ENCODE data around the gene SHCBP1L.

The SHCBP1L gene

DNA sequence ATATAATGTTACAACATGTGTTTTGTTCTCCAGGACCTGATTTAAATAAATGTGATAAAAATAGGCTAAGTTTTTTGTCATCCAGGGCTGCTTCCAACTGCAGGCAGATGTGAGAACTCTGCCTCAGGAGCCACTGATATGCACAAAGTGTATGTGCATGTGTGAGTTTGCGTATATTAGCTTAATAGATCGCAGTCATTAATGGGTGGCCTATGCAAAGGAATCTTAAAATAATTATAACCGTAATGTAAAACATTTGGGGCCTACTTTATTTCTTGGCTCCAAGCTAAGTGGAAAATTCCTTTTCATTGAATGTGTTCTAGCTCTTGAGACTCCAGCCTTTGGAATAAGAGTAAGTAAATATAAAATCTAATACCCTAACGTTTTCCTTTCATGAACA, 97.1 kb downstream of the SHCBP1L start:
- POLR2A ChIA-PET = no interaction called here
- CTCF ChIA-PET = interaction anchor here (2.0 to 2.6 kb wide), 2 partner anchors 10 to 260 kb away, joined by 6 to 7 read pairs; no protein-coding TSS in a partner anchor
- DNase-seq (ENCODE audit: extremely low spot score) = no peak
- TF ChIP-seq, protein P1, sequence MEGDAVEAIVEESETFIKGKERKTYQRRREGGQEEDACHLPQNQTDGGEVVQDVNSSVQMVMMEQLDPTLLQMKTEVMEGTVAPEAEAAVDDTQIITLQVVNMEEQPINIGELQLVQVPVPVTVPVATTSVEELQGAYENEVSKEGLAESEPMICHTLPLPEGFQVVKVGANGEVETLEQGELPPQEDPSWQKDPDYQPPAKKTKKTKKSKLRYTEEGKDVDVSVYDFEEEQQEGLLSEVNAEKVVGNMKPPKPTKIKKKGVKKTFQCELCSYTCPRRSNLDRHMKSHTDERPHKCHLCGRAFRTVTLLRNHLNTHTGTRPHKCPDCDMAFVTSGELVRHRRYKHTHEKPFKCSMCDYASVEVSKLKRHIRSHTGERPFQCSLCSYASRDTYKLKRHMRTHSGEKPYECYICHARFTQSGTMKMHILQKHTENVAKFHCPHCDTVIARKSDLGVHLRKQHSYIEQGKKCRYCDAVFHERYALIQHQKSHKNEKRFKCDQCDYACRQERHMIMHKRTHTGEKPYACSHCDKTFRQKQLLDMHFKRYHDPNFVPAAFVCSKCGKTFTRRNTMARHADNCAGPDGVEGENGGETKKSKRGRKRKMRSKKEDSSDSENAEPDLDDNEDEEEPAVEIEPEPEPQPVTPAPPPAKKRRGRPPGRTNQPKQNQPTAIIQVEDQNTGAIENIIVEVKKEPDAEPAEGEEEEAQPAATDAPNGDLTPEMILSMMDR (IDR thresholded peaks at IDR 0.05; ENCODE audit: control extremely low read depth, extremely low read depth, low read depth, missing control alignments) = no peak

DNA sequence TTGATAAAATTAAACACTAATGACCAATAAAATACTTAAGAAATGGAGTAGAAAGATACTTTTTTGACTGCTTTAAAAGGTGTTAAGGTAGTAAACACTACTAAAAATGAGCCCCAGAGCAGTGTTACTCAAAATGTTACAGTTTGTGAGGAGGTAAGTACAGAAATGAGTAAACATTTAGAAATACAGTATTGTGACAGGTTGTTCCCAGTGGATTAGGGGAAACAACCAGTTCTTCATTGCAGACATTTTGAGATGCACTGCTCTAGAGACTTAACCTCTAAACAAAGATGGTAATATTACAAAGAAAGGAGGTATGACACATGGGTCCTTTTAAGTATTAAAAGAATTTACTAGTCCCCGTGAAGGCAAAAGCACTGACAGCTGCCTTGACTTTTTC, 101.1 kb downstream of the SHCBP1L start:
- TF ChIP-seq, protein P1 (IDR thresholded peaks at IDR 0.05; ENCODE audit: control extremely low read depth, extremely low read depth, low read depth, missing control alignments) = no peak
- ChIA-PET CTCF (no interaction called here), POLR2A (no interaction called here)
- DNase-seq (ENCODE audit: extremely low spot score) = no peak

DNA sequence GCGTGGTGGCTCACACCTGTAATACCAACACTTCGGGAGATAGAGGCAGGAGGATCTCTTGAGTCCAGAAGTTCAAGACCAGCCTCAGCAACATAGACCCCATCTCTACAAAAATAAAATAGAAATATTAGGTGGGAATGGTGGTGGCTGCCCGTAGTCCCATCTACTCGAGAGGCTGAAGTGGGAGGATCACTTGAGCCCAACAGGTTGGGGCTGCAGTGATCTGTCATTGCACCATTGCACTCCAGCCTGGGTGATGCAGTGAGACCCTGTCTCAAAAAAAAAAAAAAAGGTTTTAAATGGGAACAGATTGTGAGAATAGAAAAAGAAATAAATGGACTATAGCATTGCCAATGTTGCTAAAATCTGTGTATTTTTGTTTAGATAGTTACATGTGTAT, 102.6 kb downstream of the SHCBP1L start:
- ChIA-PET CTCF (no interaction called here), POLR2A (no interaction called here)
- TF ChIP-seq, protein P1 (IDR thresholded peaks at IDR 0.05; ENCODE audit: control extremely low read depth, extremely low read depth, low read depth, missing control alignments) = no peak
- DNase-seq (ENCODE audit: extremely low spot score) = no peak
